Erythroblast (primary cell): ENCODE measurements around the gene BSG.
"Not testable (repeated sequence)": the region's sequence is repeated elsewhere in the genome, so short reads cannot be mapped to it uniquely, and the experiment has no call there.

ENCODE experiments used
- GATA1 ChIP-seq: IDR thresholded peaks from 2 replicates; pipeline ENCODE4 v1.6.1; 2011; ENCODE audit warnings: low read depth, mild to moderate bottlenecking, control low read depth, low read length, moderate library complexity
- POLR2A ChIP-seq: IDR thresholded peaks from 2 replicates; pipeline ENCODE4 v1.6.1; 2011; ENCODE audit warnings: mild to moderate bottlenecking, low read length

GRCh38 chr19:621191-621590 lies 48.8 kb downstream of the BSG start:
- not testable (repeated sequence) for TF ChIP-seq POLR2A, GATA1
